SK-N-SH (cell line): ENCODE data around the gene ITLN1. TPM values are rescaled to one million over a fixed set of nuclear protein-coding genes. Genes with fewer than 3 reads are reported as not detected.

Source experiments
- CTCF ChIA-PET: fragments of 300-600, 350-600 bp; formaldehyde crosslinking; extraction: SDS; loops from one replicate; lab custom pipeline; 2021; lab: Yijun Ruan, JAX
- POLR2A ChIA-PET: fragments of 350-600 bp; sonication (Branson Sonifier 250); formaldehyde crosslinking; extraction: SDS; loops from one replicate; lab custom pipeline; 2020; ENCODE audit warnings: antibody characterized with exemption, inconsistent platforms; lab: Yijun Ruan, JAX
- DNase-seq: peaks from one replicate; pipeline ENCODE4 v3.0.0; 2012
- H2AFZ ChIP-seq: fragments of 200-600 bp; sonication (generic); 2 replicates; pipeline ENCODE4 v1.8.1; 2016; ENCODE audit warnings: antibody characterized with exemption, mild to moderate bottlenecking, low read depth
- H3F3A ChIP-seq: fragments of 200-600 bp; sonication (generic); replicated peaks from 2 replicates; pipeline ENCODE3; 2016; ENCODE audit warnings: antibody characterized with exemption, mild to moderate bottlenecking; ENCODE audit not compliant: insufficient read depth
- H3K27ac ChIP-seq, 2 experiments: fragments of 200-500 bp in 1 of 2; fragments of 200-600 bp in 1 of 2; sonication (Bioruptor generic) in 1 of 2; sonication (generic), shearing (Covaris generic) in 1 of 2; 2 replicates each; pipeline versions ENCODE4 v1.5.1 to v1.6.1; 2014 to 2016; ENCODE audit warnings: low read depth in 2 of 2, inconsistent platforms in 1 of 2, low read length in 1 of 2, mild to moderate bottlenecking in 1 of 2, mixed read lengths in 1 of 2
- H3K27me3 ChIP-seq: fragments of 200-600 bp; sonication (generic), shearing (Covaris generic); 2 replicates; pipeline ENCODE4 v1.6.1; 2016; ENCODE audit warnings: mixed run types; ENCODE audit not compliant: insufficient read depth
- H3K36me3 ChIP-seq, 2 experiments: fragments of 200-500 bp in 1 of 2; fragments of 200-600 bp in 1 of 2; sonication (Bioruptor generic) in 1 of 2; sonication (generic) in 1 of 2; replicated peaks in 1 of 2; 2 replicates each; pipeline versions ENCODE3 to v1.5.1; 2014 to 2016; ENCODE audit warnings: low read length in 1 of 2, mild to moderate bottlenecking in 1 of 2; ENCODE audit not compliant: insufficient read depth in 2 of 2, control insufficient read depth in 1 of 2
- H3K4me1 ChIP-seq, 2 experiments: fragments of 200-500 bp in 1 of 2; fragments of 200-600 bp in 1 of 2; sonication (Bioruptor generic) in 1 of 2; sonication (generic), shearing (Covaris generic) in 1 of 2; 2 replicates each; pipeline versions ENCODE4 v1.5.1 to v1.6.1; 2014 to 2016; ENCODE audit warnings: low read depth in 1 of 2, low read length in 1 of 2, mixed run types in 1 of 2; ENCODE audit not compliant: insufficient read depth in 2 of 2, control insufficient read depth in 1 of 2
- H3K4me2 ChIP-seq: fragments of 200-600 bp; sonication (generic), shearing (Covaris generic); 2 replicates; pipeline ENCODE4 v1.6.1; 2017; ENCODE audit warnings: mixed run types
- H3K4me3 ChIP-seq, 2 experiments: fragments of 200-500 bp in 1 of 2; fragments of 200-600 bp in 1 of 2; sonication (Bioruptor generic) in 1 of 2; sonication (generic), shearing (Covaris generic) in 1 of 2; 2 replicates each; pipeline versions ENCODE4 v1.5.1 to v1.8.1; 2014 to 2016; ENCODE audit warnings: low read depth in 2 of 2, inconsistent platforms in 1 of 2, low read length in 1 of 2, mild to moderate bottlenecking in 1 of 2, mixed read lengths in 1 of 2, moderate library complexity in 1 of 2
- H3K79me2 ChIP-seq: fragments of 200-600 bp; sonication (generic); 2 replicates; pipeline ENCODE4 v1.8.1; 2017; ENCODE audit warnings: mild to moderate bottlenecking; ENCODE audit not compliant: insufficient read depth
- H3K9ac ChIP-seq: fragments of 200-600 bp; sonication (generic); 2 replicates; pipeline ENCODE4 v1.6.1; 2017; ENCODE audit warnings: mixed run types
- H3K9me2 ChIP-seq: fragments of 200-600 bp; sonication (generic); 2 replicates; pipeline ENCODE4 v1.6.1; 2017; ENCODE audit warnings: mixed run types
- H3K9me3 ChIP-seq: fragments of 200-600 bp; sonication (generic); 2 replicates; pipeline ENCODE4 v1.6.1; 2017; ENCODE audit warnings: mixed run types, mild to moderate bottlenecking, moderate library complexity
- H4K20me1 ChIP-seq: fragments of 200-600 bp; sonication (generic); 2 replicates; pipeline ENCODE4 v1.6.1; 2017; ENCODE audit warnings: mild to moderate bottlenecking, mixed run types; ENCODE audit not compliant: insufficient read depth
- ELF1 ChIP-seq: IDR thresholded peaks from 2 replicates; pipeline ENCODE4 v1.4.0; 2012
- FOXJ3 ChIP-seq: sonication (generic); formaldehyde crosslinking; IDR thresholded peaks from 2 replicates; pipeline ENCODE4 v1.5.1; 2020; ENCODE audit warnings: mild to moderate bottlenecking, missing genetic modification reagents
- RAD21 ChIP-seq: IDR thresholded peaks from 2 replicates; pipeline ENCODE4 v1.6.1; 2012; ENCODE audit warnings: mild to moderate bottlenecking, low read length
- WGBS: methylation state at CpG from one replicate; pipeline ENCODE4 v1.1.6; 2017; ENCODE audit warnings: low lambda C conversion rate; 5-methylcytosine and 5-hydroxymethylcytosine counted together
- polyA plus RNA-seq, 3 experiments: library from polyadenylated mRNA; depleted of rRNA; stranded (reverse); fragments of >200 nt; gene quantifications; 2 replicates each; pipeline ENCODE4 v1.2.3, GENCODE V29; 2012
- TF ChIP-seq, protein P1 (sequence below): IDR thresholded peaks from 2 replicates; pipeline ENCODE4 v1.6.1; 2012; ENCODE audit warnings: mild to moderate bottlenecking, low read depth, low read length, moderate library complexity
- TF ChIP-seq, protein P2 (sequence below): fragments of 150-350 bp; IDR thresholded peaks from 2 replicates; pipeline ENCODE4 v1.6.1; 2016; ENCODE audit warnings: mild to moderate bottlenecking, low read depth, low read length
- TF ChIP-seq, protein P3 (sequence below): IDR thresholded peaks from 2 replicates; pipeline ENCODE4 v1.4.0; 2012; ENCODE audit warnings: low read depth, borderline replicate concordance
- TF ChIP-seq, protein P4 (sequence below): IDR thresholded peaks from 2 replicates; pipeline ENCODE4 v1.4.0; 2012; ENCODE audit warnings: low read depth, borderline replicate concordance

Gene ITLN1
- polyA plus RNA-seq, 1 of the 3 experiments (the other 2 are of a cell fraction), result not detected

DNA sequence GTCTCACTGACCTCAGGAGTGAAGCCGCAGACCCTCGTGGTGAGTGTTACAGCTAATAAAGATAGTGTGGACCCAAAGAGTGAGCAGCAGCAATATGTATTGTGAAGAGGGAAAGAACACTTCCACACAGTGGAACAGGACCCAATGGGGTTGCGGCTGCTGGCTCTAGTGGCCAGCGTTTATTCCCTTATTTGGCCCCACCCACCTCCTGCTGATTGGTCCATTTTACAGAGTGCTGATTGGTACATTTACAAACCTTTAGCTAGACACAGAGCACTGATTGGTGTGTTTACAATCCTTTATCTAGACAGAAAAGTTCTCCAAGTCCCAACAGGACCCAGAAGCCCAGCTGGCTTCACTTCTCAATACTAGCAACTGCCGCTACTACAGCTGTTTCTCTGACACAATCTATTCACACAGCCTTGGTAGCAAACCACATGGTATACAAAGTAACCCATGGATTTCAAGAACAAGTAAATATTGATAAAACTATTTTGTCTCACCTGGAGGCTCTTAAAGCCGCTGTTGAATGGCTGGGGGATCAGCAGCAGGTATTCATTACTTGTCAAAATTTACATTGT lies 25.3 kb upstream of the ITLN1 start:
- POLR2A ChIA-PET, result no interaction called here
- H3K79me2 ChIP-seq, result no peaks in the 10 kb centered on the region
- H2AFZ ChIP-seq, result no peak overlapping the region
- no peaks in the 10 kb centered on the region for H3K36me3 ChIP-seq
- TF ChIP-seq, protein P1, sequence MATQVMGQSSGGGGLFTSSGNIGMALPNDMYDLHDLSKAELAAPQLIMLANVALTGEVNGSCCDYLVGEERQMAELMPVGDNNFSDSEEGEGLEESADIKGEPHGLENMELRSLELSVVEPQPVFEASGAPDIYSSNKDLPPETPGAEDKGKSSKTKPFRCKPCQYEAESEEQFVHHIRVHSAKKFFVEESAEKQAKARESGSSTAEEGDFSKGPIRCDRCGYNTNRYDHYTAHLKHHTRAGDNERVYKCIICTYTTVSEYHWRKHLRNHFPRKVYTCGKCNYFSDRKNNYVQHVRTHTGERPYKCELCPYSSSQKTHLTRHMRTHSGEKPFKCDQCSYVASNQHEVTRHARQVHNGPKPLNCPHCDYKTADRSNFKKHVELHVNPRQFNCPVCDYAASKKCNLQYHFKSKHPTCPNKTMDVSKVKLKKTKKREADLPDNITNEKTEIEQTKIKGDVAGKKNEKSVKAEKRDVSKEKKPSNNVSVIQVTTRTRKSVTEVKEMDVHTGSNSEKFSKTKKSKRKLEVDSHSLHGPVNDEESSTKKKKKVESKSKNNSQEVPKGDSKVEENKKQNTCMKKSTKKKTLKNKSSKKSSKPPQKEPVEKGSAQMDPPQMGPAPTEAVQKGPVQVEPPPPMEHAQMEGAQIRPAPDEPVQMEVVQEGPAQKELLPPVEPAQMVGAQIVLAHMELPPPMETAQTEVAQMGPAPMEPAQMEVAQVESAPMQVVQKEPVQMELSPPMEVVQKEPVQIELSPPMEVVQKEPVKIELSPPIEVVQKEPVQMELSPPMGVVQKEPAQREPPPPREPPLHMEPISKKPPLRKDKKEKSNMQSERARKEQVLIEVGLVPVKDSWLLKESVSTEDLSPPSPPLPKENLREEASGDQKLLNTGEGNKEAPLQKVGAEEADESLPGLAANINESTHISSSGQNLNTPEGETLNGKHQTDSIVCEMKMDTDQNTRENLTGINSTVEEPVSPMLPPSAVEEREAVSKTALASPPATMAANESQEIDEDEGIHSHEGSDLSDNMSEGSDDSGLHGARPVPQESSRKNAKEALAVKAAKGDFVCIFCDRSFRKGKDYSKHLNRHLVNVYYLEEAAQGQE, result no peak
- no peak for TF ChIP-seq FOXJ3 (CRISPR knock-in tag)
- TF ChIP-seq, protein P2, sequence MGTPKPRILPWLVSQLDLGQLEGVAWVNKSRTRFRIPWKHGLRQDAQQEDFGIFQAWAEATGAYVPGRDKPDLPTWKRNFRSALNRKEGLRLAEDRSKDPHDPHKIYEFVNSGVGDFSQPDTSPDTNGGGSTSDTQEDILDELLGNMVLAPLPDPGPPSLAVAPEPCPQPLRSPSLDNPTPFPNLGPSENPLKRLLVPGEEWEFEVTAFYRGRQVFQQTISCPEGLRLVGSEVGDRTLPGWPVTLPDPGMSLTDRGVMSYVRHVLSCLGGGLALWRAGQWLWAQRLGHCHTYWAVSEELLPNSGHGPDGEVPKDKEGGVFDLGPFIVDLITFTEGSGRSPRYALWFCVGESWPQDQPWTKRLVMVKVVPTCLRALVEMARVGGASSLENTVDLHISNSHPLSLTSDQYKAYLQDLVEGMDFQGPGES, result no peak
- no peaks in the 10 kb centered on the region for H3K9me2 ChIP-seq
- no peaks in the 10 kb centered on the region for H3K4me1 ChIP-seq
- no peak for DNase-seq
- H3K4me2 ChIP-seq, result no peak overlapping the region
- peaks cover 29% of the 10 kb centered on the region; the same call in 1 of the 2 replicates for H3K27me3 ChIP-seq
- 29% methylated on average over 6 of the region's 6 CpGs for WGBS
- H3K9me3 ChIP-seq, result no peaks in the 10 kb centered on the region
- no peaks in the 10 kb centered on the region for H3F3A ChIP-seq
- H3K4me3 ChIP-seq, result no peak overlapping the region
- CTCF ChIA-PET, result no interaction called here
- H3K27ac ChIP-seq, result no peak overlapping the region
- no peaks in the 10 kb centered on the region for H4K20me1 ChIP-seq
- H3K9ac ChIP-seq, result no peak overlapping the region

DNA sequence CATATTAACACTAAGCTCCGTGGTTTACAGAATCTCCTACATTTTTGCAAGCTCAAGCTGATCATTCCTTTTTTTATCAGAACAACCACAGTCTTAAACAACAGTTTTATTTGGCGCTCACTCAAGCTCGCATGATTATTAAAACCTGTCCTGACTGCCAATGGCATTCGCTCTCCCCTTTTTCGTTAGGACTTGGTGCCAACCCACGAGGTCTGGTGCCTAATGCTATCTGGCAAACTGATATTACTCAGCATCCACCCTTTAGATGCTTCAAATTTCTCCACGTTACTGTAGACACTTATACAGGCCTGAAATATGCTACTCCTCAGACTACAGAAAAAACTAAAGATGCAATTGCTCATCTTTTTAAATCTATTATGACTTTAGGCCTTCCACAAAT lies 23.0 kb upstream of the ITLN1 start:
- 7% methylated on average over 7 of the region's 7 CpGs for WGBS
- H3F3A ChIP-seq, result no peaks in the 10 kb centered on the region
- CTCF ChIA-PET, result no interaction called here
- DNase-seq, result no peak
- no peaks in the 10 kb centered on the region for H3K9me2 ChIP-seq
- TF ChIP-seq ELF1, result no peak
- TF ChIP-seq, protein P3, sequence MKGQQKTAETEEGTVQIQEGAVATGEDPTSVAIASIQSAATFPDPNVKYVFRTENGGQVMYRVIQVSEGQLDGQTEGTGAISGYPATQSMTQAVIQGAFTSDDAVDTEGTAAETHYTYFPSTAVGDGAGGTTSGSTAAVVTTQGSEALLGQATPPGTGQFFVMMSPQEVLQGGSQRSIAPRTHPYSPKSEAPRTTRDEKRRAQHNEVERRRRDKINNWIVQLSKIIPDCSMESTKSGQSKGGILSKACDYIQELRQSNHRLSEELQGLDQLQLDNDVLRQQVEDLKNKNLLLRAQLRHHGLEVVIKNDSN, result no peak
- TF ChIP-seq, protein P4, sequence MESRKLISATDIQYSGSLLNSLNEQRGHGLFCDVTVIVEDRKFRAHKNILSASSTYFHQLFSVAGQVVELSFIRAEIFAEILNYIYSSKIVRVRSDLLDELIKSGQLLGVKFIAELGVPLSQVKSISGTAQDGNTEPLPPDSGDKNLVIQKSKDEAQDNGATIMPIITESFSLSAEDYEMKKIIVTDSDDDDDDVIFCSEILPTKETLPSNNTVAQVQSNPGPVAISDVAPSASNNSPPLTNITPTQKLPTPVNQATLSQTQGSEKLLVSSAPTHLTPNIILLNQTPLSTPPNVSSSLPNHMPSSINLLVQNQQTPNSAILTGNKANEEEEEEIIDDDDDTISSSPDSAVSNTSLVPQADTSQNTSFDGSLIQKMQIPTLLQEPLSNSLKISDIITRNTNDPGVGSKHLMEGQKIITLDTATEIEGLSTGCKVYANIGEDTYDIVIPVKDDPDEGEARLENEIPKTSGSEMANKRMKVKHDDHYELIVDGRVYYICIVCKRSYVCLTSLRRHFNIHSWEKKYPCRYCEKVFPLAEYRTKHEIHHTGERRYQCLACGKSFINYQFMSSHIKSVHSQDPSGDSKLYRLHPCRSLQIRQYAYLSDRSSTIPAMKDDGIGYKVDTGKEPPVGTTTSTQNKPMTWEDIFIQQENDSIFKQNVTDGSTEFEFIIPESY, result no peak
- TF ChIP-seq RAD21, result no peak
- H3K9me3 ChIP-seq, result no peaks in the 10 kb centered on the region
- no peak overlapping the region for H3K27ac ChIP-seq
- no peaks in the 10 kb centered on the region for H3K36me3 ChIP-seq
- H3K4me1 ChIP-seq, result no peaks in the 10 kb centered on the region
- H3K4me2 ChIP-seq, result no peak overlapping the region
- peaks cover 29% of the 10 kb centered on the region; the same call in 1 of the 2 replicates for H3K27me3 ChIP-seq
- H3K9ac ChIP-seq, result no peak overlapping the region
- H3K4me3 ChIP-seq, result no peak overlapping the region
- no peak overlapping the region for H2AFZ ChIP-seq
- no peaks in the 10 kb centered on the region for H4K20me1 ChIP-seq
- POLR2A ChIA-PET, result no interaction called here
- no peaks in the 10 kb centered on the region for H3K79me2 ChIP-seq
